Immature natural killer cell (primary cell): Measurements from ENCODE around the gene FAXDC2. TPM values are rescaled to one million over a fixed set of nuclear protein-coding genes. Genes with fewer than 3 reads are reported as not detected.
"Not testable (repeated sequence)": the region's sequence is repeated elsewhere in the genome, so short reads cannot be mapped to it uniquely, and the experiment has no call there.

ENCODE experiments used
- DNase-seq, 3 donors: peaks; one replicate each; pipeline ENCODE4 v3.0.0; 2022; ENCODE audit warnings: mixed read lengths in 1 of 3
- H3K27ac Mint-ChIP-seq, 6 donors: one replicate each; pipeline ENCODE4 v1.8.0; 2020; ENCODE audit warnings: mixed read lengths in 6 of 6, mild to moderate bottlenecking in 5 of 6, inconsistent platforms in 4 of 6, moderate library complexity in 3 of 6
- H3K27me3 Mint-ChIP-seq, 3 donors: one replicate each; pipeline ENCODE4 v1.8.0; 2020 to 2021; ENCODE audit warnings: low read depth in 3 of 3, mild to moderate bottlenecking in 3 of 3, mixed read lengths in 3 of 3, moderate library complexity in 3 of 3, inconsistent platforms in 1 of 3
- H3K36me3 Mint-ChIP-seq, 3 donors: one replicate each; pipeline ENCODE4 v1.8.0; 2020; ENCODE audit warnings: mixed read lengths in 3 of 3, inconsistent platforms in 2 of 3, mild to moderate bottlenecking in 2 of 3
- H3K4me1 Mint-ChIP-seq, 2 donors: one replicate each; pipeline ENCODE4 v1.8.0; 2020; ENCODE audit warnings: inconsistent platforms in 2 of 2, mild to moderate bottlenecking in 2 of 2, mixed read lengths in 2 of 2, moderate library complexity in 1 of 2
- H3K4me3 Mint-ChIP-seq, 5 donors: one replicate each; pipeline ENCODE4 v1.8.0; 2020; ENCODE audit warnings: mild to moderate bottlenecking in 5 of 5, mixed read lengths in 5 of 5, inconsistent platforms in 3 of 5, moderate library complexity in 3 of 5
- H3K9me3 Mint-ChIP-seq, 6 donors: one replicate each; pipeline ENCODE4 v1.8.0; 2020; ENCODE audit warnings: mild to moderate bottlenecking in 6 of 6, mixed read lengths in 6 of 6, inconsistent platforms in 4 of 6, moderate library complexity in 3 of 6
- polyA plus RNA-seq, 3 donors: library from polyadenylated mRNA; unstranded; fragments of 300-500 nt; fragmentation: Illumina TruSeq; gene quantifications; one replicate each; pipeline ENCODE4 v1.2.3, GENCODE V29; 2021

The FAXDC2 gene
- polyA plus RNA-seq, 3 donors from 2014 or later: 0.72 to 3.7 TPM; not detected in 1

DNA sequence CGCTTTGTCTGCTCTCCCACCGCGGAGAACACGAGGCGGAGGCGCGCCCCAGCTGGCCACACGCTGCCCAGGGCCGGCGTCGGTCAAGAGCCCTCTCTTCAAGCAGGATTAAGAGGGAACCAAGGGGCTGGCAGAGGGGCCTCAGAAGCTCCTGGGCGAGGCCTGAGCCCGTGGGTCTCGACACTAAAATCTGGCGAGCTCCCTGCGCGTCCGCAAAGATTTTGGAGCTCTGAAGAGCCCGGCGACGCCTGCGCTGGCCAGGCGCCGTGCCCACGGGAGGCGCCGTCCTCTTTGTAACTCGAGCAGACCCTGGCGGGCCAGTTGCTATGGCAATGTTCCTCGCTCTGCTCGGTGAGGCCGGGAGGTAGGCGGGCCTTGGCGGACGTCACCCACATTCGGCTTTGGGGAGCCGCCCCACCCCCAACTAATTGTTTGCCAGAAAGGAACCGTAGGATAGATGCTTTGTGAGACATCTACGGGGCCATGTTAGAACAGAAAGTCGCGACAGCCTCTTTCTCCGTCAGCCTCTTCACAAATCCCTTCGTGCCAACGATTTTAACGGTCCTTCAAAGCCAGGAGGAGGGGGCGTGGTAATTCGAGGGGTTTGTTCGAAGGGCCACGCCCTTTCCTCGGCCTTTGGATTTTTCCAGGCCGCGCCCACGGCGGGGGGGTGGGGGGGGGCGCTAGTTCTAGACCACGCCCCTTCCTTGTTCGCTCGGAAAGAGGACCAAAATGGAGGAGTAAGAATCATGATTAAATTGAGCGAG, 7.3 kb upstream of the FAXDC2 start:
- Mint-ChIP-seq H3K4me1 (peaks cover 45 to 49% of the 10 kb centered on the region in 2 donors), H3K27me3 (peaks cover 8 to 16% (median 10%) of the 10 kb centered on the region in 3 donors), H3K36me3 (no peaks in the 10 kb centered on the region), H3K27ac (peak overlapping the region; percentile 92 to 97 (median 94)), H3K4me3 (peak overlapping the region; percentile 87 to 99 (median 96)), H3K9me3 (no peaks in the 10 kb centered on the region)
- DNase-seq: peak; percentile 86 to 89 (median 87)

DNA sequence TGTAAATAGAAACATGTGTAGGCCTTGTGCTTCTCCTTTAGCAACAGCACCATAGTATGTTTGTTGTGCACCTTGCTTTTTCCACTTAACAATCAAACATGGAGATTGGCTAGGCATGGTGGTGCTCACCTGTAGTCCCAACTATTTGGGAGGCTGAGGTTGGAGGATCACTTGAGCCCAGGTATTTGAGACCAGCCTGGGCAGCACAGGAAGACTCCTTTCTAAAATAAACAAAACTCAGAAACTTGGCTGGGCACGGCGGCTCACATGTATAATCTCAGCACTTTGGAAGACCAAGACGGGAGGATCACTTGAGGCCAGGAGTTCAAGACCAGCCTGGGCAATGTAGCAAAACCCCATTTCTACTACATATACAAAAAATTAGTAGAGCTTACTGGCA, 948 bp upstream of the FAXDC2 start:
- no peak overlapping the region for H3K4me3 Mint-ChIP-seq
- no peak overlapping the region for H3K27ac Mint-ChIP-seq
- H3K9me3 Mint-ChIP-seq: no peaks in the 10 kb centered on the region
- no peaks in the 10 kb centered on the region for H3K36me3 Mint-ChIP-seq
- H3K4me1 Mint-ChIP-seq: no peaks in the 10 kb centered on the region
- no peak for DNase-seq
- peaks cover 0 to 4% (median 3%) of the 10 kb centered on the region in 3 donors for H3K27me3 Mint-ChIP-seq

DNA sequence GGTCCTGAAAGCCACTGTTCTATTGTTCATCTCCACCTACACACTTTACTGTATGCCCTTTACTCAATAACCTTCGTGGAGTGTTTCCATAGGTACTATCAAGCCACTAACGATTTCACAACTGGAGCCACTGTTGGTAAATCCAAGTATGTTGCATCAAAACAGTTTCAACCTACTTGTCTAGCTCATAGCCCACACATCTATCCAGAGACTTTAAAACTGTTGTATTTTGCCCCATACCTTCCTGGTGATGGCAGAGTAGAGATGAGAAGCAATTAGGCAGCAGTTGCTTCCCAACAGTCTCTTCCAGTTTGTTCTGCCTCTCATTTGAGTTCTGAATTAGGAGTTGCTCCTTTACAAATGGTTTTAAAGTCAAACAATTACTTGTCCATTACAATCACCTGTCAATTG, 607 bp downstream of the FAXDC2 start:
- H3K27me3 Mint-ChIP-seq: peaks cover 0 to 3% (median 0%) of the 10 kb centered on the region in 3 donors
- H3K27ac Mint-ChIP-seq: no peak overlapping the region
- H3K4me1 Mint-ChIP-seq: no peaks in the 10 kb centered on the region
- no peak for DNase-seq
- H3K36me3 Mint-ChIP-seq: no peaks in the 10 kb centered on the region
- H3K9me3 Mint-ChIP-seq: no peaks in the 10 kb centered on the region
- H3K4me3 Mint-ChIP-seq: no peak overlapping the region

DNA sequence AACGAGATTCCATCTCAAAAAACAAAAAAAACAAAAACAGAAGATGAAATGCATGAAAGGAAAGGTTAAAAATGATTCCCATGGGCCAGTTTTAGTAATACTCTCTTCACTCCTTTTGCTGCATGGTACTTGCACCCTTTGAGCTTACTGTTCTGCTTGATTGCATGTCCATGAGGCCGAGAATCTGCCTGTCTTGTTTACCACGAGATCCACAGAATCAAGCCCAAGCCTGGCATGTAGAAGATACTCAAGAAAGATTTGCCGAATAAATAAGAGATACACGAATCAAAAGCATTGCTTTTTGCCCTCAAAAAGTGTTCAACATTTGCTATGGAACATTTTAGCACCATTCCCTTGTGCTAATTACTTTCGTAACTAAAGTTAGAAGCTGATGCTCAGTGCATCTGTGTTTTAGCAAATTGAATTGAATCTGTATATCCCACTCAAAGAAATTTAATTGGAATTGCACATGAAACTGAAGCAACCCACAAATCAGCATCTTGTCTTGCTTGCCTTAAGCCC, 1.1 kb downstream of the FAXDC2 start:
- DNase-seq: no peak
- Mint-ChIP-seq H3K4me1 (no peaks in the 10 kb centered on the region), H3K4me3 (no peak overlapping the region), H3K36me3 (no peaks in the 10 kb centered on the region), H3K27ac (no peak overlapping the region), H3K9me3 (no peaks in the 10 kb centered on the region), H3K27me3 (peaks cover 0 to 3% (median 0%) of the 10 kb centered on the region in 3 donors)

DNA sequence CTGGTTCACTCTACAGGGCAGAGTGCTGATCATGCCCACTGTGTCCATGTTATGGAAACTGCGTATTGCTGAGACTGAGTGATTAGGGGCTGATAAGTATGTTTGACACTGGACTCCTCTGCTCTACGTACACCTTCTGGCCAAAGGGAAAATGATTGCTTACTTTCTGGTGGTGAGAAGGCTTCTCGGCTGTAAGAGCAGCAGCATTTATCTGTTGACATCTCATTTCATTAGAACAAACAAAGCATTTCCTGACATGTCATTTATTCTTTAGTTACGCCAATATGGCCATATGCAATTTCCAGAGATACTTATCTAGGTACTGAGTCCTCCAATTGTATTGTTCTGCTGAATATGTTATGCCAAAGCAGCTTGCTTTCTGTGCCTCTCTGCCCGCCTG, 5.6 kb downstream of the FAXDC2 start:
- H3K9me3 Mint-ChIP-seq: no peaks in the 10 kb centered on the region
- no peak overlapping the region for H3K4me3 Mint-ChIP-seq
- no peak for DNase-seq
- no peak overlapping the region for H3K27ac Mint-ChIP-seq
- H3K4me1 Mint-ChIP-seq: no peaks in the 10 kb centered on the region
- peaks cover 0 to under 1% (median 0%) of the 10 kb centered on the region in 3 donors for H3K36me3 Mint-ChIP-seq
- peaks cover 0 to 3% (median 0%) of the 10 kb centered on the region in 3 donors for H3K27me3 Mint-ChIP-seq

DNA sequence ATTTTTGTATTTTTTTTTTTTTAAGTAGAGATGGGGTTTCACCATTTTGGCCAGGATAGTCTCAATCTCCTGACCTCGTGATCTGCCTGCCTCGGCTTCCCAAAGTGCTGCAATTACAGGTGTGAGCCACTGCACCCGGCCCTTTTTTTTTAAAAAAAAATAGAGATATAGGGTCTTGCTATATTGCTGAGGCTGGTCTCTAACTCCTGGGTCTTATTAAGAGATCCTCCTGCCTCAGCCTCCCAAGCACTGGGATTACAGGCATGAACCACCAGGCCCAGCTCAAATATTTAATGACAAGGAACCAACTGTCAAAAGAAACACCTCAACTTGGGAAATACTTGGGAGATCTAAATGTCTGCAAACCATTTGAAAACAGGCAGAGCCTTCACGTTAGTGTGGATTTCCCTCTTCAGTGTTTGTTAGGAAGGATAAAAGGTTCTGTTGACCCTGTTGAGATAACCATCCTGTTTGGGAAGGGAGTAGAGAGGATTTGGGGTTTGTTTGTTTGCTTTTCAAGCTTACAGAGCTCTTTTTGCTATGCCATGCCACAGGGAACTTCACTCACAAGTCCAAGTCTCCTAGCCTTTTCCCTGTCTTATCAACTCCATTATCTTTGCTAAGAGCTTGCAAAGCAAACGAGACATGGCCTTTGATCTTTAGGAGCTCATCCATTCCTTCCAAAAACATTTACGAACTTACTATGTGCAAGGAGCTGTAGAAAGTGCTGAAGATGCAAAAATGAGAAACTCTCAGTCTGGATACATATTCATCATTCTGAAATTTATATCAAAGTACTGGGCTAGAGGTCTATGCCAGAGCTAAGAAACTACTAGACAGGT, 7.5 kb downstream of the FAXDC2 start:
- Mint-ChIP-seq H3K9me3 (no peaks in the 10 kb centered on the region), H3K27ac (no peak overlapping the region), H3K27me3 (peaks cover 0 to 3% (median 0%) of the 10 kb centered on the region in 3 donors), H3K4me3 (no peak overlapping the region), H3K4me1 (no peaks in the 10 kb centered on the region), H3K36me3 (peaks cover 0 to 3% (median 0%) of the 10 kb centered on the region in 3 donors)
- DNase-seq: no peak

DNA sequence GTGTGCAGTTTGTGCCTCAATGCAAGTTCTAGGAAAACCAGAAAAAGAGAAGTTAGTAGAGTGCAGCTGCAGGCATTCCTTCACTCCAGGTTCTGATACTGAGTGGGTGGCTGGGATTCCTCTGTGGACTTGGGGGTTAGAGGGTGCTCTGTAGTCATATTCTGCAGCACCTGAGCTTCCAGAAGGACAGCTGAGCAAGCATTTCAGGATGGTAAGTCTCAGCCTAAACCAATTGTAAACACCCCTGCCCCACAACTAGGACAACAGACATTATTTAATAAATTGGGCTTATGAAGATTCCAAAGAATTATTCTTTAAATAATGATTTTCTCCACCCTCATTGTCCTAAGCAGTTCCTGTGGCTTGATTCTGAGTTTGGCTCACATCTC, 9.1 kb downstream of the FAXDC2 start:
- peaks cover 0 to 3% (median 0%) of the 10 kb centered on the region in 3 donors for H3K36me3 Mint-ChIP-seq
- no peaks in the 10 kb centered on the region for H3K9me3 Mint-ChIP-seq
- no peak for DNase-seq
- no peak overlapping the region for H3K27ac Mint-ChIP-seq
- H3K4me1 Mint-ChIP-seq: no peaks in the 10 kb centered on the region
- H3K4me3 Mint-ChIP-seq: no peak overlapping the region
- H3K27me3 Mint-ChIP-seq: peaks cover 0 to 3% (median 0%) of the 10 kb centered on the region in 3 donors

DNA sequence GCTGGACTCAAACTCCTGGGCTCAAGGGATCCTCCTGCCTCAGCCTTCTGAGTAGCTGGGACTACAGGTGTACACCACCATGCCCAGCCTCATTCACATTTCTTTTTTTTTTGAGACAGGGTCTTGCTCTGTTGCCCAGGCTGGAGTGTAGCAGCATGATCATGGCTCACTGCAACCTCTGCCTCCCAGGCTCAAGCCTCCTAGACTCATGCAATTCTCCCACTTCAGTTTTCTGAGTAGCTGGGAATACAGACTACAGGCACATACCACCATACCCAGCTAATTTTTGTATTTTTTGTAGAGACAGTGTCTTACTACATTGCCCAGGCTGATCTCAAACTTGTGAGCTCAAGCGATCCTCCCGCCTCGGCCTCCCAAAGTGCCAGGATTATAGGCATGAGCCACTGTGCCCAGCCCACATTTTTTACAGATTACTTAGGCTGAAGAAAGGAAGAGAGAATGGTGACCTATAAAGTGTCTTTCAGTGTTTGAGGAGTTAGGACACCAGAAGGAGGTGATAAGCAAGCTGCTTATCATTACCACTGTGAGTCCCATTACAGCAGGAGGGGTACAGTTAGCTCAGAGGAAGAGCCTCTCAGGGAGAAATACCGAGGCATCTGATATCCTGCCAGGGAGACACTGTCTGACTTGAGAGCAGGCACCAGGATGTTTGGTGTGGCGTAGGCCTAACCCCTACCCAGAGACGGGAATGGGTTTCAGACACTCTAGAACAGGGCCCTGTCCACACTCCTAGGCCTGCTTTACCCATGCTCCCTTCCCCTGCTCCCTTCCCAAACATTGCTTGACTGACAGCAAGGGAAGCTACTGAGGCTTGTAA, 9.7 kb downstream of the FAXDC2 start:
- H3K27me3 Mint-ChIP-seq: peaks cover 0 to 3% (median 0%) of the 10 kb centered on the region in 3 donors
- H3K4me1 Mint-ChIP-seq: no peaks in the 10 kb centered on the region
- no peaks in the 10 kb centered on the region for H3K9me3 Mint-ChIP-seq
- no peak overlapping the region for H3K27ac Mint-ChIP-seq
- H3K4me3 Mint-ChIP-seq: no peak overlapping the region
- no peak for DNase-seq
- H3K36me3 Mint-ChIP-seq: peaks cover 0 to 3% (median 0%) of the 10 kb centered on the region in 3 donors

DNA sequence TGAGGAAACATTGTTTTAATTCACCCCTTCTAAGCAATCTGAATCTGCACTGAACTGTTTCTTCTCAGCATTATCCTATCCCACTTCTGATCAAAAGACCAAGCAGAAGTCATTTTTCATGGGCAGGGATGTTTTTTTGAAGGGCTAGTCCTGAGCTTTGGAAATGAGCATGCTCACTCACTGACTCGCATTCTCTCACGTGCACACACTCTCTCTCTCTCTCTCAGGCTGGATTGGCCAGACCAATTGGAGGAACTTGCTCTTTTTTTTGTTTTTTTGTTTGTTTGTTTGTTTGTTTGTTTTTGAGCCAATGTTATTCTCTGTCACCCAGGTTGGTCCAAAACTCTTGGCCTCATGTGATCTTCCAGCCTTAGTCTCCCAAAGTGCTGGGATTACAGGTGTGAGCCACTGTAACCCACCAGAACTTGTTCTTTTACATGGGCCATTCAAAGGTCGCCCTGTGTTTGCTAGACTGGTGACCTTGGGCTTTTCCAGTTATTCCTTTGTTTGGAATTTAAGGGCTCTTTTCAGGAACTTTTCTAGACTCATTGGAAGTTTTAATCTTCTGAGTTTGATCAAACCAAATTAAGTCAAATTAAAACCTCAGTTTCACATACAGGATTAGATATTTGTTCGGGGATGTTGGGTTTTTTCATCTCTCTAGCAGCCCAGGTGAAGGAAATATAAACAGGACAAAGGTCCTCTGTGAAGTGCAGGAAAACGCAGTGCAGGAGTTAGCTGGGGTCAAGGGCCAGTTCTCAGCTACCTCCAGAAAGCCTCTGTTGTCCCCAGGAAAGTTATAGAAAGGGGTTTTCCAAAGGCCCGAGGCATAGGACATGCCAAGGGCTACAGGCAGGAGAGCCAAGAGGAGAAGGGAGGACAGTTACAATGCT, 13.1 kb downstream of the FAXDC2 start:
- Mint-ChIP-seq H3K4me3 (no peak overlapping the region), H3K9me3 (no peaks in the 10 kb centered on the region), H3K36me3 (peaks cover 0 to 7% (median 0%) of the 10 kb centered on the region in 3 donors), H3K27me3 (peaks cover 0 to 3% (median 0%) of the 10 kb centered on the region in 3 donors), H3K27ac (no peak overlapping the region), H3K4me1 (no peaks in the 10 kb centered on the region)
- DNase-seq: no peak

DNA sequence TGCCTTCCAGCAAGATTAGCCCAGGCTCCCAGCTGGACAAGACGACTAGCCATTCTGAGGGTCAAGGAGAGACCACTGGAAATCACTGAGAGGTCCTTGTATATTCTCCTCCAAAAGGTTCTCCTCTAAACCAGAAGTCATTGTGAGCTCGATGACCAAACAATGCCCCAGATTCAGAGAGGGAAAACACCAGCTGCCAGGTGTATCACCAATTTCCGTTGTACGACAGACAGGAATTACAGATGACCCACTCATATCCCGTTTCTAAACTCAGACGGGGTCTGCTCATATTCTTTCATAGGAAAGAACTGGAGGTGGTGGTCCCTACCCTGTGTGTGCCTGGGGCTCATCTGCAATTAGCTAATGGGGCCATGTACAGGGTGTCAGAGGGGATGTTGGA, 14.2 kb downstream of the FAXDC2 start:
- no peak for DNase-seq
- no peak overlapping the region for H3K27ac Mint-ChIP-seq
- peaks cover 0 to 3% (median 0%) of the 10 kb centered on the region in 3 donors for H3K27me3 Mint-ChIP-seq
- no peak overlapping the region for H3K4me3 Mint-ChIP-seq
- H3K36me3 Mint-ChIP-seq: peaks cover 0 to 7% (median 0%) of the 10 kb centered on the region in 3 donors
- H3K9me3 Mint-ChIP-seq: no peaks in the 10 kb centered on the region
- H3K4me1 Mint-ChIP-seq: no peaks in the 10 kb centered on the region

DNA sequence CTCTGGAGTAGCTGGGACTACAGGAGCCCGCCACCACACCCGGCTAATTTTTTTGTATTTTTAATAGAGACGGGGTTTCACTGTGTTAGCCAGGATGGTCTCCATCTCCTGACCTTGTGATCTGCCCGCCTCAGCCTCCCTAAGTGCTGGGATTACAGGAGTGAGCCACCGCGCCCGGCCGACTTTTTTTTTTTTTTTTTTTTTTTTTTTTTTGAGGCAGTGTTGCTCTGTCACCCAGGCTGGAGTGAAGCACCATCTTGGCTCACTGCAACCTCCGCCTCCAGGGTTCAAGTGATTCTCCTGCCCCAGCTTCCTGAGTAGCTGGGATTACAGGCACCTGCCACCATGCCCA, 14.7 kb downstream of the FAXDC2 start:
- not testable (repeated sequence) for H3K27me3 Mint-ChIP-seq, H3K27ac Mint-ChIP-seq

DNA sequence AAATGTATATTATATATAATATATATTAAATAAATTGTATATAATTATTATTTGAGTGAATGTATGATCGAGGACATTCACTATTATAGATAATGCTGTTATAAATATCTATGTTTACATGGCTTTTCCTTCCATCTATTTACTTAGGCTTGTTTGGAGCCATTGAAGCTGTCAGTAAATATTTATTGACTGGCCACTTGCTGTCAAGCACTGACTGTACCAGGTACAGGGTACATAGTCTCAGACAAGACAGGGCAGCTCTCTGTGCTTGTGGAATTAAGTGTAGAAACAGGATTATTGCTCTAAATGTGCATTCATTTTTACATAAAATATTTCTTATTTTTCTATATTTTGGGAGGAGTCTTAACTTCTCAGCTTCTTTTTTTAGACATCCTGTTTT, 16.4 kb downstream of the FAXDC2 start:
- DNase-seq: no peak
- peaks cover 0 to 2% (median 0%) of the 10 kb centered on the region in 3 donors for H3K27me3 Mint-ChIP-seq
- no peak overlapping the region for H3K27ac Mint-ChIP-seq
- H3K36me3 Mint-ChIP-seq: peaks cover 0 to 4% (median 0%) of the 10 kb centered on the region in 3 donors
- no peak overlapping the region for H3K4me3 Mint-ChIP-seq
- no peaks in the 10 kb centered on the region for H3K9me3 Mint-ChIP-seq
- peaks cover 15 to 21% of the 10 kb centered on the region in 2 donors for H3K4me1 Mint-ChIP-seq

More for the DNA sequence above, 14.7 kb downstream of the FAXDC2 start:
- not testable (repeated sequence) for DNase-seq, H3K36me3 Mint-ChIP-seq, H3K4me3 Mint-ChIP-seq, H3K9me3 Mint-ChIP-seq, H3K4me1 Mint-ChIP-seq

DNA sequence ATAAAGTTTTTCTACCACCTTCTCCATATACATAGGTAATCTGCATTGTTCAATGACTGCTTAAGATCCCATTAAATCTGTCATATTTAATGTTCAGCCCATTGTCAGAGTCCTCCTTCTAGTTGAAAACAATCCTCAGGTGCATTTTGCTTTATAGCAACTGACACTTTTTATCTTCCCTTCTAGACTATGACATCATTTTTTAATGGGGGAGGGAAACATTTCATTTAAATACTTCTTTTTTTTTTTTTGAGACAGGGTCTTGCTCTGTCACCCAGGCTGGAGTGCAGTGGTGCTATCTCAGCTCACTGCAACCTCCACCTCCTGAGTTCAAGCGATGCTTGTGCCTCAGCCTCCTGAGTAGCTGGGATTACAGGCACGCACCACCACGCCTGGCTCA, 17.6 kb downstream of the FAXDC2 start:
- H3K27me3 Mint-ChIP-seq, H3K36me3 Mint-ChIP-seq, DNase-seq, H3K27ac Mint-ChIP-seq, H3K9me3 Mint-ChIP-seq, H3K4me3 Mint-ChIP-seq: not testable (repeated sequence)
- peaks cover 19 to 23% of the 10 kb centered on the region in 2 donors for H3K4me1 Mint-ChIP-seq
